Memory B cell (primary cell): ENCODE data around the gene DKK2.

Source experiments
- ATAC-seq: fragments of 150-1000 bp; cut with Tn5 transposase; 2 replicates; pipeline ENCODE4 v1.10.0; 2021; ENCODE audit warnings: low read depth, mild to moderate bottlenecking, moderate library complexity
- DNase-seq, 2 donors: peaks; one replicate each; pipeline ENCODE4 v3.0.0; 2022; ENCODE audit warnings: low spot score in 2 of 2
- H3K27ac Mint-ChIP-seq: one replicate; pipeline ENCODE4 v1.8.0; 2022; ENCODE audit warnings: mild to moderate bottlenecking, moderate library complexity, mixed read lengths
- H3K27me3 Mint-ChIP-seq: one replicate; pipeline ENCODE4 v1.8.0; 2022; ENCODE audit warnings: mixed read lengths
- H3K36me3 Mint-ChIP-seq: one replicate; pipeline ENCODE4 v1.8.0; 2022; ENCODE audit warnings: mild to moderate bottlenecking, mixed read lengths
- H3K4me1 Mint-ChIP-seq: one replicate; pipeline ENCODE4 v1.8.0; 2022; ENCODE audit warnings: mixed read lengths
- H3K4me3 Mint-ChIP-seq: one replicate; pipeline ENCODE4 v1.8.0; 2022; ENCODE audit warnings: mild to moderate bottlenecking, moderate library complexity, mixed read lengths
- H3K9me3 Mint-ChIP-seq: one replicate; pipeline ENCODE4 v1.8.0; 2022; ENCODE audit warnings: mixed read lengths

Gene DKK2

DNA sequence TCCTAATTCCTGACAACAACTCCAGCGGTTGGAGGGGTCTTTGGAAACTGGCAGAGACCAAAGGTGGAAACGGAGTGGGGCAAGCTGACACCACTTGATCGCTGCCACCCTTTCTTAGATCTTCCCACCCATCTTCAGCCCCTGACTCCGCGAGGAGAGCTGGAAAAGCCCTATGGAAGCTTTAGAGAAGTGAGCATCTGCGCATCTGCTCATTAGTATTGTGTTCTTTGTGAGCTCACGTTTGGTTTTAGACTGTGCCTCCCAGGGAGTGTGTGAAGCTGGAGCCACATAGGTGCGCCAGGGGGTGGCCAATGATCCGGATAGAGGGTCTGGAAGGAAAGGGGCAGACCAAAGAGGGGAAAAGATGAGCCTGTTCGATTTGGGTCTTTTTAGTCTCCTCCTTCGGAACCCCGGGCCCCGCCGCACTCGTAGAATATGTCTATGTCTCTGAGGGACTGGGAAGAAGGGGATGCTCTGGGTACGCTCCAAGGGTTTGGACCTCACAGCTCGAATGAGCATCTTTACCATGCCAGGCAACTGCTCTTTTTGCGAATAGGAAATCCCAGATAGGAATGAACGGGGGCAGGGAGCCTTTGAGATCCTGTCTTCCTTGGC lies 578 bp upstream of the DKK2 start:
- Mint-ChIP-seq H3K4me1 (peaks cover 16% of the 10 kb centered on the region), H3K36me3 (no peaks in the 10 kb centered on the region), H3K27me3 (peaks cover 13% of the 10 kb centered on the region), H3K4me3 (peak overlapping the region; percentile 53), H3K27ac (no peak overlapping the region), H3K9me3 (no peaks in the 10 kb centered on the region)
- no peak for ATAC-seq
- DNase-seq, result no peak

- Mint-ChIP-seq H3K27ac (no peak overlapping the region), H3K27me3 (peaks cover 13% of the 10 kb centered on the region), H3K4me3 (peak overlapping the region; percentile 53), H3K9me3 (no peaks in the 10 kb centered on the region), H3K36me3 (no peaks in the 10 kb centered on the region), H3K4me1 (peaks cover 16% of the 10 kb centered on the region)
- no peak for DNase-seq
- no peak for ATAC-seq
Measured at GRCh38 chr4:107034996-107035818, 906 bp downstream of the DKK2 start.

GRCh38 chr4:107034091-107034995 lies 1.8 kb downstream of the DKK2 start:
- Mint-ChIP-seq H3K27me3 (peaks cover 13% of the 10 kb centered on the region), H3K4me1 (peaks cover 16% of the 10 kb centered on the region), H3K4me3 (peak overlapping the region; percentile 42), H3K27ac (no peak overlapping the region), H3K9me3 (no peaks in the 10 kb centered on the region), H3K36me3 (no peaks in the 10 kb centered on the region)
- no peak for DNase-seq
- no peak for ATAC-seq

DNA sequence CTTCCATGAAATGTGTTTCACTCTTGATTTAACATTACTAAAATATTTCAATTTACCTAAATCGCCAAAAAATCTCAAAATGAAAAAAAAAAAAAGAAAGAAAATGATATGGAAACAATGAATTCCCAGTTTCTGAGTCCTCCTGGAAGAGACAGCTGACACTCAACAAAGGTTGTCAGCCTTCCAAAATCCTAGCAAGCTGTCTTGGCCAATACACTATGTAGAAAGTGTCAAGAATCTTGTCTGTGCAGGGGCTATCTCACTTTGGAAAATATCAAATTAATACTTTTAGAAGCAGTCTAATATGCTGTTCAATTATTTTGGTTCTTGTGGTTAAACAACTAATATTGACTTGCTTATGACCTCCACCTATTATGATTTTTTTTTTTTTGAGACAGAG lies 8.7 kb downstream of the DKK2 start:
- Mint-ChIP-seq H3K27ac (no peak overlapping the region), H3K9me3 (no peaks in the 10 kb centered on the region), H3K4me3 (no peak overlapping the region), H3K27me3 (no peaks in the 10 kb centered on the region), H3K4me1 (no peaks in the 10 kb centered on the region), H3K36me3 (no peaks in the 10 kb centered on the region)
- DNase-seq, result no peak
- ATAC-seq, result no peak

- H3K4me3 Mint-ChIP-seq, result no peak overlapping the region
- H3K9me3 Mint-ChIP-seq, result peaks cover 2% of the 10 kb centered on the region
- H3K27me3 Mint-ChIP-seq, result no peaks in the 10 kb centered on the region
- no peaks in the 10 kb centered on the region for H3K4me1 Mint-ChIP-seq
- ATAC-seq (no peak), DNase-seq (no peak)
- H3K36me3 Mint-ChIP-seq, result no peaks in the 10 kb centered on the region
- H3K27ac Mint-ChIP-seq, result no peak overlapping the region
Measured at GRCh38 chr4:107018344-107018735, 17.8 kb downstream of the DKK2 start.

DNA sequence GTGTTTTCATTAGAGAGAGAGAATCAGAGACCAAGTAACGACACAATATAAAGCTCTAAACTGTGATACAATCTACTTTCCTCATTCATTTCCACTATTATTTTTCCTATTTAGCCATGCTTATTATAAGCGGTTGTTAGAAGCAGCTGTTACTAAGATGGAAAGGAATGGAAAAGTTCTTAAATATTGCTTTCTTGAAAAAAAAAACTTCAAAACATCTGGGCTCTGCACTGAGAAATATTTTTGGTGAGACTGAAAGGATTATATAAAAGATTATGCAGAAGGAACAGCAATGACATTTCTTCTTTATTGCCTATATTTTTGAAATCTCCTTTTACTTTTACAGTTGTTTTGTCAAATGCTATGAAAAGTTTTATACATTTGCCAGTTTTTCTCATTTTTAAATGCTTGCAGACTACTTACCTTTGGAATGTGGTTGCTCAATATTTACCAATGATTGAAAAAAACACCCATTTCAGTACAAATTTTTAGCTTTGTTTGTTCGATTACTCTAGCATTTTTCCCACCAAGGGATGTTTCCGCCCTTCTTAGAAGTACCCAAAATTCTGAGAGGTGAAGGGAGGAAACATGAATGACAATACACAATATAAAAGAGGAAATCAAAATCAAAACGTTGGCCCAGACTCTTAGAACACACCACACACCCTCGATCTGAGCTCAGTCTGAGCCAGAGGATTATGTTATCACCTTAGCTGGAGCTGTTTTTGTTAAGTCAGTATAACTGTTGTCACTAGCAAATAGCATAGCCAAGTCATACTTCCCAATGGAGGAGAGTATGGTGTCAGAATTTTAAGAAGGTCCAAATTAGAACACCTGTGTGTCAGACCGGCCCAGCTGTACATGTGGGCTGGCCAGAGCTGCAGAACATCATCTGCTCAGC lies 18.4 kb downstream of the DKK2 start:
- no peaks in the 10 kb centered on the region for H3K36me3 Mint-ChIP-seq
- H3K4me1 Mint-ChIP-seq, result no peaks in the 10 kb centered on the region
- no peaks in the 10 kb centered on the region for H3K27me3 Mint-ChIP-seq
- DNase-seq (no peak), ATAC-seq (no peak)
- no peak overlapping the region for H3K27ac Mint-ChIP-seq
- peaks cover 2% of the 10 kb centered on the region for H3K9me3 Mint-ChIP-seq
- H3K4me3 Mint-ChIP-seq, result no peak overlapping the region

DNA sequence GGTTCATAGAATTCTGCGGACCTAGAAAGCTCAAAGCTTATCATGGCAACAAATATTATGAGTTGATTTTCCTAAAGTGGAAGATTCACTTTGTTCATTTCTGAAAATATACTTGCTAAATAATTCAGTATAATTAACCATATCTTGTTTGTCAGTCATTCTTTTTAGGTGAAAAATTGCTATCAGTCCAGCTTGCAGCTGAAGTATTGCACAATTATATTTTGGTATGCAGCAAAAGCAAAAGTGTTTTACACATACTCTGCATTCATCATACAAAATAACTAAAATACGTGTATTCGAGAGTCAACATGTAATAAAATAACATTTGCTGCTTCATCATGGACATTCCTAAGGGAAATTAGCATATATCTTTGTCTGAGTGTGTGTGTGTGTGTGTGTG lies 24.8 kb downstream of the DKK2 start:
- Mint-ChIP-seq H3K4me3 (no peak overlapping the region), H3K27me3 (no peaks in the 10 kb centered on the region), H3K9me3 (peaks cover 2% of the 10 kb centered on the region), H3K36me3 (no peaks in the 10 kb centered on the region), H3K4me1 (no peaks in the 10 kb centered on the region), H3K27ac (no peak overlapping the region)
- DNase-seq, result no peak
- ATAC-seq, result no peak

- H3K36me3 Mint-ChIP-seq, result no peaks in the 10 kb centered on the region
- H3K9me3 Mint-ChIP-seq, result peaks cover 2% of the 10 kb centered on the region
Measured at GRCh38 chr4:107009196-107009968, 26.7 kb downstream of the DKK2 start.

GRCh38 chr4:107008115-107008514 lies 28.0 kb downstream of the DKK2 start:
- Mint-ChIP-seq H3K4me3 (no peak overlapping the region), H3K27ac (no peak overlapping the region), H3K27me3 (no peaks in the 10 kb centered on the region), H3K36me3 (no peaks in the 10 kb centered on the region), H3K4me1 (no peaks in the 10 kb centered on the region), H3K9me3 (no peaks in the 10 kb centered on the region)
- no peak for DNase-seq
- ATAC-seq, result no peak

More at GRCh38 chr4:107009196-107009968, 26.7 kb downstream of the DKK2 start:
- no peak overlapping the region for H3K4me3 Mint-ChIP-seq
- ATAC-seq (no peak), DNase-seq (no peak)
- H3K27ac Mint-ChIP-seq, result no peak overlapping the region
- H3K4me1 Mint-ChIP-seq, result no peaks in the 10 kb centered on the region
- no peaks in the 10 kb centered on the region for H3K27me3 Mint-ChIP-seq

DNA sequence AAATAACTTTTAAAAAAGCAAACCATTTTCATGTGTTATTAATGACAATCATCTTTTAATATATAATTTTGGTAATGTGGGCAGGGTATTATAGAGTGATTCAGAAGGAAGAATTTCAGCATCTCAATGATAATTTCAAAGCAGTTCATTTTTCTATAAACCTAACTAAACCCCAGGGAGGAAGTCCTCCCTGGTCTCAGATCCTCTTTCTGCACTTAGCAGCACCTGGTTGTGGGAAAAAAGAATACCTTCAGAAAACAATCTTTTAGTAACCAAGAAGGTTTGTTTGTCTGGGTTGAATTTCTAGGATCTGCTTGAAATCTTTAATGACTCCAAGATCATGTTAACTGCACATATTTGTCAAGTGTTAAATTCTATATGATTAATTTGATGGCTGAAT lies 29.9 kb downstream of the DKK2 start:
- ATAC-seq, result no peak
- no peak for DNase-seq
- Mint-ChIP-seq H3K36me3 (no peaks in the 10 kb centered on the region), H3K4me1 (no peaks in the 10 kb centered on the region), H3K4me3 (no peak overlapping the region), H3K27me3 (no peaks in the 10 kb centered on the region), H3K9me3 (no peaks in the 10 kb centered on the region), H3K27ac (no peak overlapping the region)

GRCh38 chr4:106996490-106996889 lies 39.6 kb downstream of the DKK2 start:
- H3K27ac Mint-ChIP-seq, result no peak overlapping the region
- peaks cover 4% of the 10 kb centered on the region for H3K9me3 Mint-ChIP-seq
- H3K4me3 Mint-ChIP-seq, result no peak overlapping the region
- ATAC-seq (no peak), DNase-seq (no peak)
- H3K36me3 Mint-ChIP-seq, result no peaks in the 10 kb centered on the region
- no peaks in the 10 kb centered on the region for H3K4me1 Mint-ChIP-seq
- no peaks in the 10 kb centered on the region for H3K27me3 Mint-ChIP-seq

- no peak for ATAC-seq
- H3K27ac Mint-ChIP-seq, result no peak overlapping the region
- no peak for DNase-seq
- peaks cover 4% of the 10 kb centered on the region for H3K9me3 Mint-ChIP-seq
- no peak overlapping the region for H3K4me3 Mint-ChIP-seq
- H3K27me3 Mint-ChIP-seq, result no peaks in the 10 kb centered on the region
- H3K4me1 Mint-ChIP-seq, result no peaks in the 10 kb centered on the region
- no peaks in the 10 kb centered on the region for H3K36me3 Mint-ChIP-seq
Measured at GRCh38 chr4:106993827-106994226, 42.3 kb downstream of the DKK2 start.

DNA sequence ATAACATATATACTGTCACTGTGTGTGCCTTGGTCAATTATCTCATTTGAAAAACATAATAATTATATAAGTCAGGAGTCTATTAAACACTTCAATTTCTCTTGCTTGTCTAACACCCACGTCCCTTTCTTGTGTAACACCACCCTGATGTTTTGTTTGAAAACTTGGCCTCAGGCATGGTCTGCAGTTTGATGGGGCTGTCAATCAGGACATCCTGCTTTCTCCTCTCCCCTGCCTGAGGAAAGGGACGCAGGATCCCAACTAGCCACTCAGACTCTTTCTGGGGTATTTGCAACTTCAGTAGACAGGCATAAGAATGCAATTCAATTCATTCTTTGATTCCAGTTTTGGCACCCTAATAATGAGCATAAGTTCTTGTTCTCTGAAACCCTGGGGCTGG lies 48.8 kb downstream of the DKK2 start:
- ATAC-seq, result no peak
- Mint-ChIP-seq H3K4me3 (no peak overlapping the region), H3K36me3 (no peaks in the 10 kb centered on the region), H3K4me1 (no peaks in the 10 kb centered on the region), H3K27ac (no peak overlapping the region), H3K27me3 (no peaks in the 10 kb centered on the region), H3K9me3 (peaks cover 4% of the 10 kb centered on the region)
- DNase-seq, result no peak
